Astrocyte (in vitro differentiated cells and primary cell): Measurements from ENCODE around the gene TAF3. TPM values are rescaled to one million over a fixed set of nuclear protein-coding genes. Genes with fewer than 3 reads are reported as not detected.

Experiments
- DNase-seq: peaks from one replicate; pipeline ENCODE4 v3.0.0-alpha.2; 2010; ENCODE audit warnings: low read depth
- FAIRE-seq: peaks from 2 replicates; lab custom pipeline; 2011; peaks lifted over from hg19 to GRCh38; lab: Jason Lieb, UNC
- H2AFZ ChIP-seq: 2 replicates; pipeline ENCODE4 v1.6.0; 2012; ENCODE audit warnings: low read depth, low read length, inconsistent platforms
- H3K27ac ChIP-seq: 2 replicates; pipeline ENCODE4 v1.5.1; 2011; ENCODE audit warnings: low read depth, low read length, inconsistent platforms
- H3K27me3 ChIP-seq: 2 replicates; pipeline ENCODE4 v1.6.0; 2011; ENCODE audit warnings: low read length, inconsistent platforms; ENCODE audit not compliant: insufficient read depth
- H3K36me3 ChIP-seq: 2 replicates; pipeline ENCODE4 v1.5.1; 2011; ENCODE audit warnings: low read length, inconsistent platforms; ENCODE audit not compliant: insufficient read depth
- H3K4me1 ChIP-seq: 2 replicates; pipeline ENCODE4 v1.5.1; 2011; ENCODE audit warnings: low read length, inconsistent platforms; ENCODE audit not compliant: insufficient read depth
- H3K4me2 ChIP-seq: 2 replicates; pipeline ENCODE4 v1.6.0; 2012; ENCODE audit warnings: low read length, inconsistent platforms
- H3K4me3 ChIP-seq: 2 replicates; pipeline ENCODE4 v1.5.1; 2011; ENCODE audit warnings: low read depth, mild to moderate bottlenecking, low read length, inconsistent platforms; ENCODE audit not compliant: insufficient read depth
- H3K79me2 ChIP-seq: 2 replicates; pipeline ENCODE4 v1.6.0; 2012; ENCODE audit warnings: mild to moderate bottlenecking, low read length, inconsistent platforms; ENCODE audit not compliant: insufficient read depth
- H3K9ac ChIP-seq: 2 replicates; pipeline ENCODE4 v1.6.0; 2012; ENCODE audit warnings: mild to moderate bottlenecking, low read length, inconsistent platforms
- H3K9me3 ChIP-seq: 2 replicates; pipeline ENCODE4 v1.5.1; 2012; ENCODE audit warnings: low read depth, mild to moderate bottlenecking, low read length, inconsistent platforms; ENCODE audit not compliant: insufficient read depth
- H4K20me1 ChIP-seq: 2 replicates; pipeline ENCODE4 v1.6.0; 2012; ENCODE audit warnings: low read length, inconsistent platforms; ENCODE audit not compliant: insufficient read depth
- H3K27ac Mint-ChIP-seq: one replicate; pipeline ENCODE4 v1.8.0; 2021; ENCODE audit warnings: mild to moderate bottlenecking, mixed read lengths; ENCODE audit not compliant: unreplicated experiment
- H3K27me3 Mint-ChIP-seq: one replicate; pipeline ENCODE4 v1.8.0; 2021; ENCODE audit warnings: low read depth, mixed read lengths; ENCODE audit not compliant: unreplicated experiment
- H3K36me3 Mint-ChIP-seq: one replicate; pipeline ENCODE4 v1.8.0; 2021; ENCODE audit warnings: low read depth, mixed read lengths; ENCODE audit not compliant: unreplicated experiment
- H3K4me1 Mint-ChIP-seq: one replicate; pipeline ENCODE4 v1.8.0; 2021; ENCODE audit warnings: low read depth, mixed read lengths; ENCODE audit not compliant: unreplicated experiment
- H3K4me3 Mint-ChIP-seq: one replicate; pipeline ENCODE4 v1.8.0; 2021; ENCODE audit warnings: mild to moderate bottlenecking, moderate library complexity, mixed read lengths; ENCODE audit not compliant: unreplicated experiment
- H3K9me3 Mint-ChIP-seq: one replicate; pipeline ENCODE4 v1.8.0; 2021; ENCODE audit warnings: mild to moderate bottlenecking, mixed read lengths; ENCODE audit not compliant: unreplicated experiment
- CTCF ChIP-seq: IDR thresholded peaks from 2 replicates; pipeline ENCODE4 v1.5.1; 2011; ENCODE audit warnings: low read depth, mild to moderate bottlenecking, inconsistent platforms, low read length, moderate library complexity; ENCODE audit not compliant: insufficient read depth
- EZH2 ChIP-seq: IDR thresholded peaks from 2 replicates; pipeline ENCODE4 v1.6.1; 2012; ENCODE audit warnings: mild to moderate bottlenecking, low read length, inconsistent platforms; ENCODE audit not compliant: insufficient read depth
- total RNA-seq: library from RNA; stranded (reverse); gene quantifications from 2 replicates; pipeline ENCODE4 v1.2.1, GENCODE V29; 2021

TAF3 gene
- total RNA-seq, 1 donor from 2014 or later = 10.2 TPM

GRCh38 chr10:8052956-8053445 lies 234.7 kb downstream of the TAF3 start:
- peaks cover 6% of the 10 kb centered on the region for H3K36me3 Mint-ChIP-seq
- peaks cover 65% of the 10 kb centered on the region for H3K27me3 ChIP-seq
- no peaks in the 10 kb centered on the region for H3K9me3 ChIP-seq
- peaks cover 18% of the 10 kb centered on the region for H3K4me1 ChIP-seq
- H3K36me3 ChIP-seq = no peaks in the 10 kb centered on the region
- H3K9ac ChIP-seq = no peak overlapping the region
- H3K4me3 ChIP-seq = no peak overlapping the region
- H3K27ac ChIP-seq = no peak overlapping the region
- peaks cover 6% of the 10 kb centered on the region for H4K20me1 ChIP-seq
- H3K27ac Mint-ChIP-seq = no peak overlapping the region
- no peak for FAIRE-seq
- no peak overlapping the region for H2AFZ ChIP-seq
- H3K27me3 Mint-ChIP-seq = peaks cover 37% of the 10 kb centered on the region
- H3K4me2 ChIP-seq = peak overlapping the region; percentile 92
- TF ChIP-seq CTCF = peak; percentile 51
- TF ChIP-seq EZH2 = peak; percentile 35
- DNase-seq = no peak
- H3K9me3 Mint-ChIP-seq = no peaks in the 10 kb centered on the region
- H3K79me2 ChIP-seq = no peaks in the 10 kb centered on the region
- peak overlapping the region; percentile 50 for H3K4me3 Mint-ChIP-seq
- peaks cover 5% of the 10 kb centered on the region for H3K4me1 Mint-ChIP-seq

DNA sequence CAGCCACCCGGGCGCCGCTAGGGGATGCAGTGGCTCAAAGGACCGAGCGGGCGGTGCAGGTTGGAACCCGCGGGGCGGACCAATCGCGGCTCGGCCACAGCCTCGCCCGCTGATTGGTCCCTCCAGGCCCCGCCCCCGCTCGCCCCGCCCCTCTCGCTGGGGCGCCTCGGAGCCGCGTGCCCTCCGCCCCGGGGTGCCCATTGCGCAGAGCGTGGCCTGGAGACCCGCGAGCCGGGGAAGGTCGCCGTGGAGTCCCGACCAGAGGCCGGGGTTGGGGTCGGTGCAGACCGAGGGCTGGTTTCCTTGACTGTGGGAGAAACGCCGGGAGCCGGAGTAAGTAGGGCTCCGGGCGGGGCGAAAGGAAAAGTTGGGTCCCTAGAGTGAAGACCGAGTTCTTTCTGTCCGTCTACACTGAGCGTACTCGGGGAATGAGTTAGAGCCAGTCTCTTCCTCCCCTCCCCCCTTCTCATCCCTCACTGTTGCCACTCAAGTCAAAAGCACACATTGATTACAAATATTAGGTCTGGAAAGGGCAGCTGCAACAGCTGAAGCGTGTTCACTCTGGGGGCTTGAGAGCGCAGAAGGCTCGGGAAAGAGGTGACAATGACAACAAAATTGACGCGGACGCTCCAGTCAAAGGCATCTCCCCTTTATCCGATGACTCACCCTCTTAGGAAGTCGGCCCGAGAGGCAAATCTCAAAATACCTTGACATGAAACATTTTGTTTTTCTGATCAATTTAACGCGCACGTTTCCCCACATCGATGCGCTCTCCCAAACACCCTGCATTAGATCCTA lies 235.3 kb downstream of the TAF3 start:
- FAIRE-seq = no peak
- peak overlapping the region; percentile 74 for H2AFZ ChIP-seq

More for the DNA sequence above, 235.3 kb downstream of the TAF3 start:
- Histone ChIP-seq H3K79me2 (no peaks in the 10 kb centered on the region), H3K9ac (peak overlapping the region; percentile 61), H3K27me3 (peaks cover 60% of the 10 kb centered on the region), H3K4me2 (peak overlapping the region; percentile 92), H3K36me3 (no peaks in the 10 kb centered on the region), H3K4me3 (peak overlapping the region; percentile 68), H4K20me1 (peaks cover 4% of the 10 kb centered on the region), H3K27ac (peak overlapping the region; percentile 21), H3K9me3 (no peaks in the 10 kb centered on the region), H3K4me1 (peaks cover 18% of the 10 kb centered on the region)
- peaks cover 6% of the 10 kb centered on the region for H3K36me3 Mint-ChIP-seq
- peak; percentile 59 for DNase-seq
- peaks cover 5% of the 10 kb centered on the region for H3K4me1 Mint-ChIP-seq
- H3K27ac Mint-ChIP-seq = peak overlapping the region; percentile 93
- H3K9me3 Mint-ChIP-seq = no peaks in the 10 kb centered on the region
- H3K4me3 Mint-ChIP-seq = peak overlapping the region; percentile 95
- peaks cover 37% of the 10 kb centered on the region for H3K27me3 Mint-ChIP-seq
- no peak for TF ChIP-seq CTCF
- no peak for TF ChIP-seq EZH2
